ENCODE results near the gene DYSF.

Gene DYSF

DNA sequence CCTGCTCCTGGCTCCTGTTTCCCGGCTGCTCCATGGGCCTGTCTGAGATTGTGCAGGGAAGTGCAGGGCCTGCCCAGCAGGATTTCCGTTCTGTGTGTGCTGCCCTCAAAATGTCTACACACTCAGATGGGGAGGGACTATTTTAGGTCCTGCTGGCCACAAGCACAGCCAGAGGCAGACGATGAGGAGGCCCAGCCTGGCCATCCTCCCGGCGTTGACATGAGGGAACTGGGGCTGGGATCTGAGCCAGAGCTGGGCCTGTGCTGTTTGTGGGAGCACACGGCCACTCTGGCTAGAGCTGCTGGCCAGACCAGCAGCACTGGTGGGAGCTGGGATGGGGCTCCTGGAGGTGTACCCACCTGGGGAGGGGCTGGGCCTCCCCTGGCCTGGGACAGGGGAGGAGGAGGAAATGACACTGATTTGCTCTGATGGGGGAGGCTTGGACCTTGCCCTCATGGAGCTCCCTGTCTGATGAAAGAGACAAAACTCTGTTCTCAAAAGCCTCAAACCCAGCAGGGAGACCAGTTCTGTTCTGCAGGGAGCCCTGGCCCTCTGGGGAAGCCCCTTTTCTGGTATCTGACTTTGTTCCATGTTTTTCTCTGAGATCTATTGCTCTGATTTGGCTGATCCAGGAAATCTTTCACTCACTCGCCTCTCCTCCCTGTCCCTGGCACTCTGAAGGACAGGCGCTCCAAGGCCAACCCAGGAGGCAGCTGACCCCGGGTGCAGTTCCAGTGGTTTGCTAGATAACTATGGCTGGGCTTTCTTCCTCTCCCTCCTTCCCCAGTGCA, 161.8 kb downstream of the DYSF start:
- DNase-seq (ENCODE audit: low spot score), result no peak

DNA sequence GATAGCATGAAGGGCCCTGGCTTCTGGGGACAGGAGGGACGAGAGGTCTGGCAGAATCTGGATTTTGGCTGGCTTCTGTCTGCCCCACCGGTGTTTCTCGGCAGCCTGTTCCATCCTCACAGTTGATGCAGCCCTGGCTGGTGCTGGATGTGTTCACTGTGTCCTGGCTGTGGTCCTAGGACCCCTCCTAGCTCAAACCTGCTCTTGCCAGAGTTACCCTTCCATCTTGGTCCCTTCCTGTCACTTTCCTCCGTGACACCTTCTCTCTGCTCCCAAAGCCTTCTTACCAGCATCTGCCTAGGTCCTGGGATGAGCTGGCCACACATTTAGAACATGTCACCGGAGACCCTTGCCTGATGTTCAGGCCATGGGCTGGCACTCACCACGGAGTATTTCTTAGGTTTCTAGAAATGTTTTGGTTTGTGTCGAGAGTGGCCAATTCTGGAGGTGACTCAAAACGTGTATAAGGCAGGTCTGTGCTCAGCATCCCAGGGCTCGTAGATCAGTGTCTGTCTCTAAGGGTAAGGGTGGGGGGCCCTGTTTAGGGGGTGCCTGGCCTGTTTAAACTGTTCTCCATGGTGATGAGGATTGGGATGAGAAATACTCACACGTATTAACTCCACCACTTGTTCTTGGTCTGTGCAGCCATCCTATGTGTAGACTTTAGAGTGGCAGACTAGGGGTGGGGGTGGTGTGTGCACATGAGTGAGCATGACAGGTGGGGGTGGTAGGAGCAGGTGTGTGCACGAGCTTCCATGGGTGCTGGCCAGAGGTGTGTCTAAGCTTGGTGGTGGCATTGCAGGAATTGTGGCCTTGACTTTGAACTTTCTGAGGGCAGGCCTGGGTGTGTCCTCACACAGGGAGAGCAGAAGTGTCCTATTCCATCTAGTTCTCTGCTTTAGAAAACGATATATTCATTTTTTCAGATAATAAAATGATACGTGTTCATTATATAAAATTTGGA, 162.7 kb downstream of the DYSF start:
- DNase-seq (ENCODE audit: low spot score), result no peak

DNA sequence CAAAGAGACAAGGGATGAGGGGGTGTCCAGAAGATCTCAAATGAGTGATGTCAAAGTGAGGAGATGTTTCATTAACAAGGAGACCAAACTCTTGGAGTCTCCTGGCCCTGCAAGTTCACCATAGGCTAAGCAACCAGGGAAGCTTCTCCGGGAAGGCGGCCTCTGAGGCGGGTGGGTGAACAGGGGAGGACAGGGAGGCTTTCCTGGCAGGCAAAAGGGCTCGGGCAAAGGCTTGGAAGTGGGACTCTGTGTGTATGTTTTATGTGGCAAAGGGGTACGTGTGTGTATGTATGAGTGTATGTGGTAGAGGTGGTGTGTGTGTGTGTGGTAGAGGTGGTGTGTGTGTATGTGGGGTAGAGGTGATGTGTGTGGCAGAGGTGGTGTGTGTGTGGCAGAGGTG, 163.9 kb downstream of the DYSF start:
- DNase-seq (ENCODE audit: low spot score), result no peak

DNA sequence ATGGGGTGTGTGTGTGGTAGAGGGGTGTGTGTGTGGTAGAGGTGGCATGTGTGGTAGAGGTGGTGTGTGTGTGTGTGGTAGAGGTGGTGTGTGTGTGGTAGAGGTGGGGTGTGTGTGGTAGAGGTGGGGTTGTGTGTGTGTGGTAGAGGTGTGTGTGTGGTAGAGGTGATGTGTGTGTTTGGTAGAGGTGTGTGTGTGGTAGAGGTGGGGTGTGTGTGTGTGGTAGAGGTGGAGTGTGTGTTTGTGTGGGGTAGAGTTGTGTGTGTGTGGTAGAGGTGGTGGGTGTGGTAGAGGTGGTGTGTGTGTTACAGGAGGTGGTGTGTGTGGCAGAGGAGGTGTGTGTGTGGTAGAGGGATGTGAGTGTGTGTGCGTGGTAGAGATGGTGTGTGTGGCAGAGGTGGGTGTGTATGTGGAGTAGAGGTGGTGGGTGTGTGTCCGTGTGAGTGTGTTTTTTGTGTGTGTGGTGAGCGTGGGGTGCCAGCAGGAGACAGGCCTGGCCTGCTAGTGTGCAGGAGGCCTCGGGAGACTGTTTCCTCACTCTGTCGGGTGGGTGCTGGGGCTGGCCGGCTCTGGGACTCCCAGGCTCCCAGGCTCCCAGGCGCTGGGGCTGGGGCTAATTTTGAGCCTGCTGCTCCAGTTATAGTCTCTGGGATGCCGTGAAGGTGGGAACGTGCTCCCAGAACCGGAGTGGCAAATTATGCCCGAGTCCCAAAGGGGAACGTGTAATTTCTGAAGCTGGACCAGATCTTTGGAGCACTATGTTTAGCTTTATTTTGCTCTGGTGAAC, 165.2 kb downstream of the DYSF start:
- no peak for DNase-seq (ENCODE audit: low spot score)

DNA sequence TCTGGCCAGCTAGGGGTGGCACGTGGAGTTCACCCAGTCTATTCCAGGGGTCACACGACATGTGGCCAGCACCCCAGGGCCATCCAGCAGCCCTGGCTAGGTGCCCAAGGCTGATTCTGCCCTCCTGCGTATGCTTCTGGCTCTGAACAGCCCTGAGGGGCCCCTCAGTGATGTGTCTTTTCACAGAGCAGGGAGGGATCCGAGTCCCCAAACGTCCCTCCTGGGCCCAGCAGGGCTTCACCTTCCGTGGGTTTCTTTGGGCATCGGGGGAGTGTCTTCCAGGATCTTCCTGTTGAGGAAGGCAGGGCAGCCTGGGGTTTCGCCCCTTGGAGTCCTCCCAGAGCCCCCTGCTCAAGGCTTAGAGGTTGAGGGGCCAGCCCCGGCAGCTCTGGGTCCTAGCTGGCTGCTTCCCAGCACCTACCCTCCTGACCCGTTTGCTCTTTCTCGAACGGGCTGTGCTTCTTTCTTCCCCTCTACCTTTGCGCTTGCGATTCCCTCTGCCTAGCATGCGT, 165.9 kb downstream of the DYSF start:
- no peak for DNase-seq (ENCODE audit: low spot score)

DNA sequence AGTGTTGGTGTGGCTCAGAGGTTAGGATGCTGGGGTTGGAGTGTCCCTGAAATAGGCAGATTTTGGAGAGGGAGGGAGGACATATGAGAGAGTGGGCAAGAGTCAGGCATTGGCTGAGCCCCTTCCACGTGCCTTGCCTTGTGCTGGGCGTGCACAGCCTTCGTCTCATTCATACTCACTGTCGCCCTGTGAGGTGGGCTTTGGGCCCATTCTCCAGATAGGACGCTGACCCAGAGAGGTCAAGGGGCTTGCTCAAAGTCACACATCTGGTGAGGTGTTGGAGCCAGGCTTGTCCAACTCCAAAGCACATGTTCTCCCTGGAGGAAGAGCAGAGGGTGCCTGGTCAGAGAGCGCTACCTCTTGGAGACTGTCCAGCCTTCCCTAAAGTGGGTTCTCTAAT, 166.8 kb downstream of the DYSF start:
- no peak for DNase-seq (ENCODE audit: low spot score)

DNA sequence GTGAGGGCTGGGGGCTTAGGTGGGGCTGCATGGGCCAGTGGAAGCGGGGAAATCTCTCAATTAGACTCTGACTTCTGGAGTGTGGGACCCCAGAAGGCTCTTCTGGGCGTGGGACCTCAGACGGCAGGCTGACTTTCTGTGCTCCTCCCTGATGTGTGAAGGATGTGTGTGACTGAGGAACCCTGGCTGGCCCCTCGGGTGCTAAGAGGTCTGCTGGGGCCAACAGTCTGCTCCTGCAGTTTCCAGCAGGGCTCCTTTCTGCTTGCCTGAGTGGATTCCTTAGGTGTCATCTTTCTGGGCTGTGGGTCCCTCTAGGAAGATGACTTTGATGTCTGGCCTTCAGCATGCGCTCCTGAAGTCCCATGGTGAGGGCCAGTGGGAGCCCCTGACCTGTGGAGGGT, 167.5 kb downstream of the DYSF start:
- DNase-seq (ENCODE audit: low spot score), result no peak

DNA sequence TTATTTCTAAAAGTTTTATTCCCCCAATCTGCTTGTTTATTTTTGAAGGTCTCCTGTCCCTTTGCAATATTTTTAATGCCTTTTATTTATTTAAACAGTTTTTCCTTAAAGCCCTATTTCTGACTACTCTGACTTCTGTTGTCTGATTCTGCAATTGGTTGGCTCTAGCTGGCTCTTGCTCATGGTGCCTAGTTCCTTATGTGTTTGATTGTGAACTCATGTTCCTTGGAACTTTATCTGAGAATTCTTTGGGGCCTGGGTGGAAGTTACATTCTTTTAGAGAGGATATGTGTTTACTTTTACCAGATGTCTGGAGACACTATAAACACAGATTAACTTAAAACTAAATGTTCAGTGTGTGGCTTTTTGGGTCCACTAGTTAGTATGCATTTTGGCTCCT, 175.9 kb downstream of the DYSF start:
- DNase-seq (ENCODE audit: low spot score), result no peak

DNA sequence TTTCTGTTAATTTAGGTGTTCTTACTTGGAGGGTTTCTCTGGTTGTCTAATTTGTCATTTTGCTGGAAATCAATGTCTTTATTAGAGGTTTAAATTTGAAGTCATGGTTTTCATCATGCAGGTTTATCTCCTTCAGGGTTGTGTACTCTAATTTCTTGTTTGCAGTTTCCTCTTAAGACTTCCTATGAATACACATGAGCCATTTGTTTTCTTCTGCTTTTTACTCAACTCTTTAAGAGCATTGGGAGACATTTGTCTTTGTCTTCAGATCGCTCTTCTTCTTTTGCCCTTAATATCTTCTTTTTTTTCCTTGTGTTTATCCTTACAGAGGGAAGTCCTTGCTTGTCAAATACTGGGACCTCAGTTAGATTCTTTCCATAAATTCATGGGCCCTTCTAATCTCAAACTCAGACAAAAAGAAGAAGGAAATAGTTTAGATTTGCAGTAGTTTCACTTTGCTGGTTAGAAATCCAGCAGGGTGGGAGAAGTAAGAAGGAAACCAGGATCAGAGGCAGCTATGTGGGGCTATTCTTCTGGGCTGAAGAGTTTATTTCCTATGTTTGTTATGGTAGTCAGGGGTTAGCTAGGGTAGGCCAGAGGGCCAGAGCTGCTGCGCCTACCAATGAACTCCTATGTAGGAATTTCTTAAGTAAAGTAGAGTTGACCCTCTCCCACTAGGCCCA, 176.6 kb downstream of the DYSF start:
- no peak for DNase-seq (ENCODE audit: low spot score)

DNA sequence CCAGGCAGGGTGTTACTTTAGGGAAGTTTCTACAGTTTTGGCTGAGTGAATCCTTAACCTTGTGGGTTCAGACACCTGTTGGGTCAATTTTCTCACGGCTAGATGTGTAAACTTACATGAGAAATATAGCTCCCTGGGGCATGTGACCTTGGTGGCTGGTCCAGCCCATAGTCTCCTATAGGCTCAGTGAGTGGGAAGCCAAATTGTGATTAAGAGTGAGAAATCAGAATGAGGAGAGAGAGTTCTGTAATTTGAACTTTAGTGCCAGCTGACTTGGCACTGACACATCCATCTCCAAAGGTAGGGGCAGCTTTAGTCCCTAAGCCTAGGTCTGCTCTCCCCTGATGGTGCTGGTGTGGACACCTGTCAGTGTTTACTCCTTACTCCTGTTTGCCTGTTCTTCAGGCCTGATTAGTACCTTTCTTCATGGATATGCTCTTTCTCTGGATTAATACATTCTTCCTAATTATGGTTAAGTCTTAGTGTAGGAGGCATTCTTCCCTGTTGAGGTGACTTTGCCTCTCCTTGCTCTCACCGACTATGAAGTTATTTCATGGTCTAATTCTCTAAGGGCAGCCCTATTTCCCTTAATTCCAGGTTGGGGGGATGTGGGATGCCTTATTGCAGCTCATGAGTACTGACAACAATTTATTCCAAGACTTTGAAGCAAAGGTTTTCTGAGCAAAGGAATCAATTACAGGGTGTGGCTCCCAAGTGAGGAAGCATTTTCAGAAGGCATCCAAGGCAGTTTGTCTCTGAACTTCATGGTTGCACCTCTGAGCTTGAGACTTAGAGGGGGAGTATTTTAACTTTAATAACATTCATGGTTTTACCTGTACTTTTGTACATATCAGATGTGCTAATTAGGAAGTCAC, 177.3 kb downstream of the DYSF start:
- DNase-seq (ENCODE audit: low spot score), result no peak

DNA sequence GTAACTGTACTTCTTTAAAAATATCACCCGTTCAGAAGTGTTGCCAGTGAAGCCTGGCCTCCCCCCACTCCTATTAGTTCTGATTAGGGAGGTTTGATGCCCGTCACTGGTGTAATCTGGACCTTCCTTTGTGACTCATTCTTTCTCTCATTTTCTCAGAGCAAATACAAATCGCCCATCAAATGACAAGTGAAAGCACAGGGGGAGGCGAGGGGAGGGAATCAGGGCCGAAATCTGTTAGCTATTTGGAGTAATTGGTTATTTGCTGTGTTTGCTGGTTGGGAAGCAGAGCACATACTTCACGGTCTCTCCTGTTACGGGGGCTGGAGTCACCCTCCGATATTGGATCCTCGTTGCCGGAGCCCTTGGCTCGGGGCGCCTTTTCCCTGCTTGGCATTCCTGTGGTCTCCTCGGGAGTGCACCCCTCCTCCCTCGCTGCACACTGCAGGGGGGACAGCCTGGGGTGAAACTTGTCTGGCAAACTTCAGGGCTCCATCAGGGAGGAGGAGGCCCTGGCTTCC, 178.1 kb downstream of the DYSF start:
- DNase-seq (ENCODE audit: low spot score), result no peak

DNA sequence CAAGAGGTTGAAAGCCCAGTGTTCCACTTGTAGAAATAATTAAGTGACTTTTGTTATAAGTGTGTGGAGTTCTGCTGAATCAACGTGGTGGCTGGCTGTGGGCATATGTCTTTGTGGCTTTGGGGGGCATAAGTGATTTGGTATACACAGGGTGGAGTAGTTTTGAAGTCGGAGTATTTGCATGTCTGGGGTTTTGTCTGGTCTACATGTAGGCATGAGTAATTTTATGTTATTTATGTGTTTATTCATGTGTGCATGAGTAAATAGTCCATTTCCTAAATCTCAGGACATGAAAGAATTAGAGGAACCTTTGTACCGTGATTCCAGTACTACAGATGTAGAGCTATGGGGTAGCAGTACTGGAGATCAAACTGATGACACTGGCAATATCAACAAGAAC, 179.7 kb downstream of the DYSF start:
- no peak for DNase-seq (ENCODE audit: low spot score)

DNA sequence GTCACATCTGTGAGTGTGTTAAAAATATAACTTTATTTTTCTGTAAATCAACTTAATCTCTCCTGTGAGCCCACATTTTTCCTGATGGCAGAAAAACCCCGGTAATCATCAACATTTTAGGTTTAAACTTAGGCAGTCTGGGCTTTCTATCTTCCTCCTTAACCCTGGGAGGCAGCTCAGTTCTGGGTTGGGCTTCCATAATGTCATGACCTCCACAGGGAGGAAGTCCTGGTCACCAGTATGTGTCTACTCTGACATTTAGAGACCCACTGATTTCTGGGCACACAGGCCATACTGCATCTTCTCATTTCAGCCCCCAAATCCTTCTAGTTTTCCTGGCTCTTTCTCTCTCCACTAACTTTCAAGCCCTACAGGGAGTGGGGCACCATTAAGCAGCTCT, 181.2 kb downstream of the DYSF start:
- DNase-seq (ENCODE audit: low spot score), result no peak

DNA sequence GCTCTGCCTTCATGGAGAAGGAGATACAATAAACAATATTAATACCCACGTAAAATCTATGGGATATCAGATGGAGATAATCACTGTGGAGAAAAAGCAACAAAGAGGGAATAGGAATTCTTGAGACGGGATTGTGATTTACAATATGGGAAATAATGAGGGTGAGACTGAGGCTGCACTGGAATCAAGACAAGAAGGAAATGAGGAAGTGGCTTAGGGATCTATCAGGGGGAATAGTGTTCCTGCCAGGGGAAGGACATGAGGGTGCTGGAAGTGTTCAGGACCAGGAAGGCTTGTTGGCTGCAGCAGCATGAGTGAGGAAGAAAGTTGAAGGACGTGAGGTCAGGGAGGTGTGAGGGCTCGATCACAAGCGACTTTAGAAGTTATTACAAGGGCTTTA, 182.4 kb downstream of the DYSF start:
- DNase-seq (ENCODE audit: low spot score), result no peak

DNA sequence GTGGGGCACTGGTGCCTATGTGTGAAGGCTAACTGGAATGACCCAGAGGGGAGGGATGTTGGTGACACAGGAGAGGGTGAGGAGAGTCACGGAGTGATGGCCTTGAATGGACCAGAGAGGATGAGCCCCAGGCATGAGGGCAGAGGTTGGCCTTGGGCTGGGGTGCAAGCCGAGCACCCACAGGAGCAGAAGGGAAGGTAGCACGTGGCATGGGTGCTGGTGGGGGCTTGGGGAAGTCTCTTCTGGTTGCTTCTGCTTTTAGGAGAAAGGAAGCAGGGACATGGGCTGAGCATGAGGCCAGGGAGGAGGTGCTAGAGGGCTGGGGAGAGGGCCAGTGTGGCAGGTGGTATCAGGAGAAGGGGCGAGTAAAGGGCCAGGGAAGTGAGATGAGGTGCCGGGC, 183.8 kb downstream of the DYSF start:
- no peak for DNase-seq (ENCODE audit: low spot score)

DNA sequence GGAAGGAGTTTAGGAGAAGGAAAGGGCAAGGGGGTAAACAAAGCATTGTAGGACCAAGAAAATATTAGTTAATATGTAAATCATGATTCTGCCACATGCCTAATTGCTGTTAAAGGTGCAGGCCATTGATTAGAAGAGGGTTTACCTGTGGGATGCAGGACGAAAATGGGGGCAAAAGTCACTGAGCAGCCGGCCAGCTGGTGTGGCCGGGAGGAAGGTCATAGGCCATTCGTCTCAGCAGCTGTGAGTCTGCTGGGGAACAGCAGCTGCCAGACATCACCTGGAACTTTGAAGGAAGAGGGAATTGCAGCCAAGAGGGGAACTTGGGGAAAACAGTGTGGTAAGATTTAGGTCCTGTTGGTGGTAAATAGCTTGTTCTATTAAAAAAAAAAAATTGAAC, 184.4 kb downstream of the DYSF start:
- DNase-seq (ENCODE audit: low spot score), result no peak

DNA sequence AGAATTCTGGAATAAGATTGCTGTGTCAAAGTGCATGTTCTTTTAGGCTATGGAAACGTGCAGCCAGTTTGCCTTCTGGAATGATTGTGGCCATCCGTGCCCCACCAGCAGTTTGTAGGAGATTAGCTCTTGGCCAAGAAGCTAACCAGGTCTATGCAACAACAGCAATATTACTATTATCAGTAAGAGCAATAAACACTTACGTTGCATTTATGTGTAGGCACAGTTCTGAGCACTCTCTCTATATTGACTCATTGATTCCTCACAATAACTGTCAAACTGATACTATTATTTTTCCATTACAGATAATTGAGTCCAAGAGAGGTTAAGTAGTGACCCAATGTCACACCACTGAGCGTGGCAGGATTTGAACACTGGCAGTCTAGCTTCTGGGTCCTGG, 186.4 kb downstream of the DYSF start:
- no peak for DNase-seq (ENCODE audit: low spot score)

DNA sequence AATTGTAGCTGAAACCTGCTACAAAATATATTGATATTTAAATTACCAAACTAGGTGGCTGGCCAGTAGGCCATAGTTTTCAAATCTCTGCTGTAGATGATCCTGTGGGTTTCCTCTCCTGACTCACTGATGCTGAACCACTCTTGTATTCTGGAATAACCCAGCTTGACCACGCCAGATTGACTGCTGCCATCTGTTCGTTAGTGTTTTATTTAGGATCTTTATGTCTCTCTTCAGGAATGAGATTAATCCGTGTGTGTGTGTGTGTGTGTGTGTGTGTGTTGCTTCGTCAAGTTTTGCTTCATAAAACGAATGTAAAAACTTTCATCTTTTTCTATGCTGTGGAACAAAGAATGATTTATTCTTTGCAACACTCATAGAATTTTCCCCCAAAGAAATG, 187.1 kb downstream of the DYSF start:
- no peak for DNase-seq (ENCODE audit: low spot score)

DNA sequence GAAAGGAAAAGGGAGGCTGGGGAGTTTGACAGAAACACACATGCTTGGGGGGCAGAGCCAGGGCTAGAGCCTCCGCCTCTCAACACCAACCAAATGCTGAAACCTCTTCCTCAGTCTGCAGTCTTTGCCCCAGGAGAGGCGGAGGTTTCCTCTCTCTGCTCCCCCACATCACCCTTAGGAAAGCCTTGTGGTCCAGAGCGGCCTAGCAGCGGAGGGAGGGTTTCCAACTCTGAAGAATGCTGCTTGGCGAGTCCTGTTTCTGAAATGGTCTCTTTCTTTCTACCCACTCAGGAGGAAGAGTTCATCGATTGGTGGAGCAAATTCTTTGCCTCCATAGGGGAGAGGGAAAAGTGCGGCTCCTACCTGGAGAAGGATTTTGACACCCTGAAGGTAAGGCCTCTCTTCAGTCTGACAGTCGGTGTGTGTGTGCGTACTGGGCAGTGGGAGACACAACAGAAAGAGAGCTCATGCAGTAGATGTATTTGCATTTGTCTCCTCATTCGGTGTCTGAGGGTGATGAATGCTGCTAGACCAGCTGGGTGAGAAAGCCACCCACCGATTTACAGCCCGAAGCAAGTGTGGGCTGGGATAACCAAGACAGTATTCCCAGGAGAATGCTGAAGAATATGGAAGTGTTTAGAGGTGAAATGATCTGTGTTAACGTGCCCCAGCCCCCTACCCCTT, 190.5 kb downstream of the DYSF start:
- no peak for DNase-seq (ENCODE audit: low spot score)

DNA sequence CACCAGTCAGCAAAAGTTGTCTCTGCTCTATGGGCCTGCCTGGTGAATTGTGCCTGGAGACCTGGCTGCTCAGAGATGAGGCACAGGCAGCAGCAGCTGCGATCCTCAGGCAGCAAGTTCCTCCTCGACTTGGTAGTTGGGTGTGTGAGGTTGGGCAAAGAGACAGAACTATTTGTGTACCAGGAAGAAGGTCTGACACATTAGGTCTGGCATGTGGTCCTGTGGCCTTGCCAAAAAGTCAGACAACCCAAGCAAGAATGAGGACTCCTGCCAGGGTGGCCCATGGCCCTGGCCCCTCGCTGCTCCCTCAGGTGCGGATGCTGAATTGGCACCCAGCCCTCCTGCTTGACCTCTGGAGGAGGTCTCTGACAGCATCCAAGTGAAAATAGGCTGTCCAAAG, 192.7 kb downstream of the DYSF start:
- no peak for DNase-seq (ENCODE audit: low spot score)
